Activated CD8-positive, alpha-beta memory T cell treated with anti-CD3 and anti-CD28 coated beads for 1 hour (primary cell): ENCODE data around the gene TSPAN31.
A peak's percentile ranks its signal among the peaks of the same experiment; 100 is the strongest.

Experiments used
- DNase-seq, 2 donors: peaks; one replicate each; pipeline ENCODE4 v3.0.0-alpha.2; 2020; ENCODE audit warnings: low read depth in 1 of 2; ENCODE audit errors: extremely low read depth in 1 of 2

Gene TSPAN31

GRCh38 chr12:57735198-57735855, 9.5 kb upstream of the TSPAN31 start:
- DNase-seq, result no peak

- no peak for DNase-seq
These were observed 8.7 kb upstream of the TSPAN31 start for GRCh38 chr12:57735952-57736740.

GRCh38 chr12:57736741-57737466, 7.9 kb upstream of the TSPAN31 start:
- no peak for DNase-seq

- no peak for DNase-seq
These were observed 7.1 kb upstream of the TSPAN31 start for GRCh38 chr12:57737467-57738460.

- no peak for DNase-seq
These were observed 6.1 kb upstream of the TSPAN31 start, which contains the start of gene AGAP2 for GRCh38 chr12:57738661-57739237. AGAP2 (minus strand) TSS chr12:57738742; CDS start chr12:57738246, 496 bp downstream.

GRCh38 chr12:57739387-57739786, 5.5 kb upstream of the TSPAN31 start:
- no peak for DNase-seq

- no peak for DNase-seq
These were observed 4.8 kb upstream of the TSPAN31 start for GRCh38 chr12:57739914-57740538.

- peak in 1 of 2 donors; percentile 55 for DNase-seq
These were observed 4.0 kb upstream of the TSPAN31 start for GRCh38 chr12:57740656-57741412.

- DNase-seq, result no peak
These were observed 3.4 kb upstream of the TSPAN31 start for GRCh38 chr12:57741413-57741789.

GRCh38 chr12:57741844-57742738, 2.7 kb upstream of the TSPAN31 start:
- peak; percentile 54 to 65 for DNase-seq

GRCh38 chr12:57743769-57744168, 1.1 kb upstream of the TSPAN31 start:
- DNase-seq, result no peak

GRCh38 chr12:57744194-57744776, 554 bp upstream of the TSPAN31 start:
- no peak for DNase-seq

- no peak for DNase-seq
These were observed 644 bp downstream of the TSPAN31 start for GRCh38 chr12:57745485-57745881.

- DNase-seq, result no peak
These were observed 1.2 kb downstream of the TSPAN31 start for GRCh38 chr12:57746025-57746424.

- DNase-seq, result no peak
These were observed 4.2 kb downstream of the TSPAN31 start for GRCh38 chr12:57749061-57749460.

GRCh38 chr12:57750561-57751431, 6.0 kb downstream of the TSPAN31 start:
- no peak for DNase-seq

- no peak for DNase-seq
These were observed 6.6 kb downstream of the TSPAN31 start for GRCh38 chr12:57751432-57751787.
